Suprapubic skin (tissue), 4 donors: ENCODE measurements around the gene FNDC1.

Experiments used
- CTCF ChIP-seq, 2 donors: fragments of 200-600 bp in 1 of 2; fragments of 450-650 bp in 1 of 2; sonication (generic) in 1 of 2; IDR thresholded peaks; one replicate each; pipeline ENCODE4 v1.5.1; 2016 to 2019; ENCODE audit warnings: antibody characterized with exemption in 2 of 2, mild to moderate bottlenecking in 1 of 2, moderate library complexity in 1 of 2
- EP300 ChIP-seq: sonication (generic); formaldehyde crosslinking; IDR thresholded peaks from one replicate; pipeline ENCODE4 v1.6.1; 2017; ENCODE audit warnings: antibody characterized with exemption
- POLR2A ChIP-seq, 2 donors: fragments of 450-650 bp; IDR thresholded peaks; one replicate each; pipeline ENCODE4 v1.6.1; 2017; ENCODE audit warnings: antibody characterized with exemption in 2 of 2, mild to moderate bottlenecking in 2 of 2, moderate library complexity in 2 of 2
- POLR2AphosphoS5 ChIP-seq, 3 donors: sonication (generic); formaldehyde crosslinking; IDR thresholded peaks; one replicate each; pipeline ENCODE4 v1.6.1; 2017; ENCODE audit warnings: antibody characterized with exemption in 3 of 3

GRCh38 chr6:159278626-159279025 lies 109.4 kb downstream of the FNDC1 start:
- TF ChIP-seq CTCF (IDR thresholded peaks at IDR 0.05) (no peak), POLR2A (IDR thresholded peaks at IDR 0.05) (no peak), EP300 (no peak), POLR2AphosphoS5 (IDR thresholded peaks at IDR 0.05) (no peak)
